ENCODE results near the gene RARRES1.

RARRES1 gene

DNA sequence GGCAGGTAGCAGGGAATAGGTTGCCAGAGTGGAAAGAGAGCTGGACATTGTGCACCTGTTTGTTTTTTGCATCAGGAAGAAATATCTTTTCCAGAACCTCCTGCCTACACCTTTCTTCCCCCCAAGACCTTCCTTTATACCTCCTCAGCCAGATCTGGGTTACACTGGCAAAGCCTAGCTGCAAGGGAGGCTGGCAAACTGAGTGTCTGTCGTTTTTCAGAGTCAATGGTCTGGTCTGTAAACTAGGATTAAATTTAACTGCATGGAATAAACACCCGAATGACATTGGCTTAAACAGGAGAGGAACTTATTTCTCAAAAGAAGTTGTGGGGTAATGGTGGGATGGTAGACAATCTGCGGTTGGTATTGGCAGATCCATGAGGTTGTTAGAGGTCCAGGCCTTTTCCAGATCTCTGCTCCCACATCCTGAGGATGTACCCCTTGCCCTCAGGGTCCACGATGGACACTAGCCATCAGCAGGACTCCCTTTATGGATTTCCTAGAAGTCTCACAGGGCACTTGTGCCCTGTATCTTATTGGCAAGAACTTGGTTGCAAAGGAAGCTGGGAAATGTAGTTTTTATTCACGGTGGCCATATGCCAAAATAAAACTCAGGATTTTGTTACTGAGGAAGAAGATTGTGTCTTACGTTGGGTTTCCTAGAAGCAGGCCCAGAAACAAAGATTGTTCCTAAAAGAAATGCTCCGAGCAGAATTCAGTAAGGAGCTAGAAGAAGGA lies 3.2 kb upstream of the RARRES1 start:
- POLR2A ChIA-PET = no interaction called here
- TF ChIP-seq SP1 (IDR thresholded peaks at IDR 0.05) (no peak), L3MBTL2 (conservative IDR thresholded peaks at IDR 0.05) (no peak), TARDBP (IDR thresholded peaks at IDR 0.05) (no peak), SUZ12 (IDR thresholded peaks at IDR 0.05) (no peak), FOXM1 (IDR thresholded peaks at IDR 0.05; ENCODE audit: borderline replicate concordance) (no peak), NFRKB (IDR thresholded peaks at IDR 0.05) (no peak), BHLHE40 (IDR thresholded peaks at IDR 0.05; ENCODE audit: borderline replicate concordance) (no peak), ELF4 (IDR thresholded peaks at IDR 0.05) (no peak), ZNF384 (IDR thresholded peaks at IDR 0.05) (no peak), LEF1 (IDR thresholded peaks at IDR 0.05; ENCODE audit: borderline replicate concordance) (no peak), CTBP1 (IDR thresholded peaks at IDR 0.05; ENCODE audit: borderline replicate concordance) (no peak), FOXK2 (IDR thresholded peaks at IDR 0.05) (no peak), ARNT (IDR thresholded peaks at IDR 0.05) (no peak), FOXA1 (IDR thresholded peaks at IDR 0.05) (no peak), HDGF (IDR thresholded peaks at IDR 0.05; ENCODE audit: borderline replicate concordance) (no peak)
- TF ChIP-seq, protein P1, sequence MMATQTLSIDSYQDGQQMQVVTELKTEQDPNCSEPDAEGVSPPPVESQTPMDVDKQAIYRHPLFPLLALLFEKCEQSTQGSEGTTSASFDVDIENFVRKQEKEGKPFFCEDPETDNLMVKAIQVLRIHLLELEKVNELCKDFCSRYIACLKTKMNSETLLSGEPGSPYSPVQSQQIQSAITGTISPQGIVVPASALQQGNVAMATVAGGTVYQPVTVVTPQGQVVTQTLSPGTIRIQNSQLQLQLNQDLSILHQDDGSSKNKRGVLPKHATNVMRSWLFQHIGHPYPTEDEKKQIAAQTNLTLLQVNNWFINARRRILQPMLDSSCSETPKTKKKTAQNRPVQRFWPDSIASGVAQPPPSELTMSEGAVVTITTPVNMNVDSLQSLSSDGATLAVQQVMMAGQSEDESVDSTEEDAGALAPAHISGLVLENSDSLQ (IDR thresholded peaks at IDR 0.05) = no peak
- DNase-seq (ENCODE audit: extremely low spot score) = no peak
- CTCF ChIA-PET = interaction anchor here (1.7 kb wide), 1 partner anchor 8 kb away, joined by 6 read pairs; no protein-coding TSS in a partner anchor

DNA sequence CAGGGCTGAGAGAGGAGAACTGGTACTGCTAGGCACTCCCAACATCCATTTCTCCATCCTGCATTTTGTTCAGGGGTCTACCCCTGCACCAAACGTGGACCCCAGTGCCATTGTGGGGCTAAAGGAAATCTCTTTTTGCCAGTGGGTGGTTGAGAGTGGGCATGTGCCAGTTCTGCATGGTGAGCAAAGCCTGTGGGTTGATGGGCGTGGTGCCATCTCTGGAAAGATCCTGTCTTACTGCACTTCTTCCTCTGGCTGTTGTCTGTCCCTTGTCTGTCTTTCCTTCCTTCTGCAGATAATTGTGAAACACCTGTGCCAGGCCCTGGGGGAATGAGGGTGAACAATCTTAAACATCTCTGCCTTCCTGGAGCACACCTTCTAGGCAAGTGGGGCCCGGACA lies 1.4 kb upstream of the RARRES1 start:
- CTCF ChIA-PET = no interaction called here
- TF ChIP-seq ELF4 (IDR thresholded peaks at IDR 0.05) = no peak
- TF ChIP-seq FOXM1 (IDR thresholded peaks at IDR 0.05; ENCODE audit: borderline replicate concordance) = no peak
- no peak for TF ChIP-seq FOXK2 (IDR thresholded peaks at IDR 0.05)
- no peak for TF ChIP-seq LEF1 (IDR thresholded peaks at IDR 0.05; ENCODE audit: borderline replicate concordance)
- TF ChIP-seq, protein P1 (IDR thresholded peaks at IDR 0.05) = no peak
- no peak for TF ChIP-seq CTBP1 (IDR thresholded peaks at IDR 0.05; ENCODE audit: borderline replicate concordance)
- TF ChIP-seq BHLHE40 (IDR thresholded peaks at IDR 0.05; ENCODE audit: borderline replicate concordance) = no peak
- TF ChIP-seq FOXA1 (IDR thresholded peaks at IDR 0.05) = no peak
- TF ChIP-seq SUZ12 (IDR thresholded peaks at IDR 0.05) = no peak
- TF ChIP-seq HDGF (IDR thresholded peaks at IDR 0.05; ENCODE audit: borderline replicate concordance) = no peak
- no peak for TF ChIP-seq L3MBTL2 (conservative IDR thresholded peaks at IDR 0.05)
- POLR2A ChIA-PET = no interaction called here
- no peak for DNase-seq (ENCODE audit: extremely low spot score)

DNA sequence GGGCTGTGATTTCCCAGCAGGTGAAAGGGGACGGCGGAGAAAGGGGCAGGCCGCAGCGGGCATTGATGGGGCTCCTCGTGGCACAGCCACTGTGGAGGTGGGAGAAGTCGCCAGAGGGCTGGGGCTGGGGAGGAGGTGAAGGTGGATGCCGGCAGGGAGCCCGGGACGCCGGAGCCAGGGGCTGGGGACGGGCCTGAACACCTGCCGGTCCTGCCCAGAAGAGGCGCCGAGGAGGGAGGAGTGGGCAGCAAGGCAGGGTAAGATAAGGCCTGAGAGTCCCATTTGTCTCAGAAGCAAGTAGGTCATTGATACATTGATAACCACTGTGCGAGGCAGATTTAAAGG lies 571 bp upstream of the RARRES1 start:
- ChIA-PET CTCF (no interaction called here), POLR2A (no interaction called here)
- TF ChIP-seq HDGF (IDR thresholded peaks at IDR 0.05; ENCODE audit: borderline replicate concordance) = no peak
- no peak for TF ChIP-seq CTBP1 (IDR thresholded peaks at IDR 0.05; ENCODE audit: borderline replicate concordance)
- no peak for TF ChIP-seq SP1 (IDR thresholded peaks at IDR 0.05)
- no peak for TF ChIP-seq FOXM1 (IDR thresholded peaks at IDR 0.05; ENCODE audit: borderline replicate concordance)
- TF ChIP-seq BHLHE40 (IDR thresholded peaks at IDR 0.05; ENCODE audit: borderline replicate concordance) = no peak
- TF ChIP-seq TARDBP (IDR thresholded peaks at IDR 0.05) = no peak
- TF ChIP-seq NFRKB (IDR thresholded peaks at IDR 0.05) = no peak
- no peak for TF ChIP-seq FOXA1 (IDR thresholded peaks at IDR 0.05)
- TF ChIP-seq ZNF384 (IDR thresholded peaks at IDR 0.05) = no peak
- no peak for DNase-seq (ENCODE audit: extremely low spot score)

DNA sequence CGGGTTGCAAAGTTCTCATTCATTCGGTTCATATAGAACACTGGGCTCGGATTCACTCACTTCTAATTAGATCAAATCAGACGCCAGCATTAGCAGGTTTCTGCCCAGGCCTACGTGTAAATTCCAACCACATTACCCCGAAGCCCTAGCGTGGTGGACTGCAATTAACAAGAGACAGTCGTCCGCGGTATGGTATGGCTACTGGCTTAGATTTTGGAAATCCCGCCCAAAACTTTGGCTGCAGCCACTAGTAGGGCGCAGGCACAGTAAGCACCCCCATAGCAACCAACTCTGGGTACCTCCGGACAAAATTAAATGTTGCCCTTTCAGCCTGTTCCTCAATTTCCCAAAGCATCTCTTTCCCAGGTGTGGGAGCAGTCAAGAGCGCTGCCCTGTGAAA lies 771 bp downstream of the RARRES1 start:
- POLR2A ChIA-PET = no interaction called here
- no peak for TF ChIP-seq SP1 (IDR thresholded peaks at IDR 0.05)
- TF ChIP-seq HDGF (IDR thresholded peaks at IDR 0.05; ENCODE audit: borderline replicate concordance) = no peak
- TF ChIP-seq FOXK2 (IDR thresholded peaks at IDR 0.05) = no peak
- TF ChIP-seq CTBP1 (IDR thresholded peaks at IDR 0.05; ENCODE audit: borderline replicate concordance) = no peak
- TF ChIP-seq BHLHE40 (IDR thresholded peaks at IDR 0.05; ENCODE audit: borderline replicate concordance) = no peak
- no peak for TF ChIP-seq ELF4 (IDR thresholded peaks at IDR 0.05)
- TF ChIP-seq ARNT (IDR thresholded peaks at IDR 0.05) = no peak
- no peak for TF ChIP-seq LEF1 (IDR thresholded peaks at IDR 0.05; ENCODE audit: borderline replicate concordance)
- TF ChIP-seq NFRKB (IDR thresholded peaks at IDR 0.05) = no peak
- TF ChIP-seq, protein P1 (IDR thresholded peaks at IDR 0.05) = no peak
- no peak for TF ChIP-seq SUZ12 (IDR thresholded peaks at IDR 0.05)
- TF ChIP-seq L3MBTL2 (conservative IDR thresholded peaks at IDR 0.05) = no peak
- no peak for TF ChIP-seq FOXM1 (IDR thresholded peaks at IDR 0.05; ENCODE audit: borderline replicate concordance)
- no peak for TF ChIP-seq FOXA1 (IDR thresholded peaks at IDR 0.05)
- no peak for TF ChIP-seq TARDBP (IDR thresholded peaks at IDR 0.05)
- TF ChIP-seq ZNF384 (IDR thresholded peaks at IDR 0.05) = no peak
- CTCF ChIA-PET = no interaction called here
- DNase-seq (ENCODE audit: extremely low spot score) = no peak

DNA sequence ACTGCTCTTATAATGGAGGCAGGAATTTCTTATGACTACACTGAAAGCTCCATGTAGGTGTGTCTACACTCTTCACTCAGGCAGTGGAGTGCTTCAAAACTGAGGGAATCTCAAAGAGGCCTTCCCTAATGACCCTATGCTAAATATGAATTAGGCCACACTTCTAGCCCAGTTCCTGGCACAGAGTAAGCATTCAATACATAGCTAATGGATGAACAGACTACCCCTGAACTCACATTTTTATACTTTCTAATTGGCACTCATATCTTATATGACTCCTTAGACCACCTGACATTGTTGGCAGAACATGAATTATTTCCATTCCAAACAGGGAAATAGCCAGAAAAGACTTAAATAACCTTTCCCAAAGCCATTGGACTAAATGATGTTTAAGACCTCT lies 3.4 kb downstream of the RARRES1 start:
- POLR2A ChIA-PET = no interaction called here
- no peak for TF ChIP-seq FOXM1 (IDR thresholded peaks at IDR 0.05; ENCODE audit: borderline replicate concordance)
- no peak for DNase-seq (ENCODE audit: extremely low spot score)
- CTCF ChIA-PET = no interaction called here

DNA sequence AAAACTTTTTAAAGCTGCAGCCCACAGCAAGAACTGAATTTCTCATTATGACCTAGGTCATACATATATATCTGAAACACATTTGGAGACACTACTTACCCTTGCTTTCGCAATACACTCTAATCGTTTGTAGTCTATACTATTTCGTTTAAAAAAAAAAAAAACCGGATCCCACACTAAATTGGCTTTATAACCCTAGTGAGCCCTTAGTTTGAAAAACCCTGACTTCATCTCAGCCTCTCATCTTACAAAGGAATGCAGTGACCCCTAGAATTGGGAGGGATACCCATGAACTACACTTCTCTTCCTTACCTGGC lies 4.2 kb downstream of the RARRES1 start:
- no peak for TF ChIP-seq BHLHE40 (IDR thresholded peaks at IDR 0.05; ENCODE audit: borderline replicate concordance)
- no peak for TF ChIP-seq CTBP1 (IDR thresholded peaks at IDR 0.05; ENCODE audit: borderline replicate concordance)
- no peak for TF ChIP-seq ZNF384 (IDR thresholded peaks at IDR 0.05)
- TF ChIP-seq FOXA1 (IDR thresholded peaks at IDR 0.05) = no peak
- TF ChIP-seq L3MBTL2 (conservative IDR thresholded peaks at IDR 0.05) = no peak
- TF ChIP-seq LEF1 (IDR thresholded peaks at IDR 0.05; ENCODE audit: borderline replicate concordance) = no peak
- no peak for TF ChIP-seq ARNT (IDR thresholded peaks at IDR 0.05)
- TF ChIP-seq FOXK2 (IDR thresholded peaks at IDR 0.05) = no peak
- TF ChIP-seq ELF4 (IDR thresholded peaks at IDR 0.05) = no peak
- no peak for TF ChIP-seq SP1 (IDR thresholded peaks at IDR 0.05)
- no peak for TF ChIP-seq FOXM1 (IDR thresholded peaks at IDR 0.05; ENCODE audit: borderline replicate concordance)
- ChIA-PET CTCF (interaction anchor here (0.6 to 2.2 kb wide), 9 partner anchors 8 to 1113 kb away, joined by 3 to 17 read pairs (median 5); no protein-coding TSS in a partner anchor), POLR2A (interaction anchor here (0.7 kb wide), 1 partner anchor 621 kb away, joined by 3 read pairs; no protein-coding TSS in a partner anchor)
- DNase-seq (ENCODE audit: extremely low spot score) = no peak

Data from HEK293T (cell line).